ENCODE data around the gene PELO.
"Not testable (repeated sequence)": the region's sequence is repeated elsewhere in the genome, so short reads cannot be mapped to it uniquely, and the experiment has no call there.

PELO gene

GRCh38 chr5:52807723-52808122 is 20.0 kb downstream of the PELO start:
- no peaks in the 10 kb centered on the region for H3K9me3 ChIP-seq (ENCODE audit: control insufficient read depth in 1 of 2, low read length in 2 of 2)
- no peaks in the 10 kb centered on the region for H3K27me3 ChIP-seq (ENCODE audit: control insufficient read depth in 1 of 2, insufficient read depth in 2 of 2, low read length in 2 of 2)
- H3K9ac ChIP-seq (ENCODE audit: low read depth in 1 of 2, low read length in 2 of 2) = no peak overlapping the region
- peaks cover 8 to 31% of the 10 kb centered on the region in 2 donors for H3K4me1 ChIP-seq (ENCODE audit: control insufficient read depth in 1 of 2, insufficient read depth in 2 of 2, low read length in 2 of 2)
- H3K4me3 ChIP-seq (ENCODE audit: low read depth in 1 of 2, low read length in 2 of 2) = no peak overlapping the region
- no peaks in the 10 kb centered on the region for H3K36me3 ChIP-seq (ENCODE audit: control insufficient read depth in 1 of 2, insufficient read depth in 2 of 2, low read length in 2 of 2)
- no peak overlapping the region for H3K27ac ChIP-seq (ENCODE audit: low read depth, low read length)

DNA sequence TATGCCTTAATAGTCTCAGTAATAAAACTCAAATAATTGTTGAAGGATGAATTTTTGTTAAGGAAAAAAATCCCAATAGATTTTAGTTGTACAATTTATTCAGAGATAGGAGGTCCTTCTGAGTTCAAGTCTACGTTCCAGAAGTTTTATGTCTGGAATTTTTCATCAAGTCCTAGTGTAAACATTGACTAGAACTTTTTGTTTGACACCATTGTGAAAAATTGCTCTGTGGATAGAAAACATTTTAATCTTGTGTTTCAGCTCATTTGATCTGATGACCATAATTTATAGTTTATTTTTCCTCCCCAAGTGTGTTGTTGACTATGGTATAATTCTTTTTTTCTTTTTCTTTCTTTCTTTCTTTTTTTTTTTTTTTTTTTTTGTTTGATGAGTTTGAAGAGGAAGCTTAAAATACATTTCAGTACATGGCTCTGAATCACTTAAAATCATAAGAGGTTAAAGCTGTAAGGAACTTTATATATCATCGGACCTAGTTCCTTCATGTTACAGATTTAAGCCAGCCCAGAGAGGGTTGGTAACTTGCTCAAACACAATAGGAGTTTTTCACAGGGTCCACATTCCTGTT is 20.7 kb downstream of the PELO start:
- H3K4me3 ChIP-seq (ENCODE audit: low read depth in 1 of 2, low read length in 2 of 2) = no peak overlapping the region
- no peaks in the 10 kb centered on the region for H3K36me3 ChIP-seq (ENCODE audit: control insufficient read depth in 1 of 2, insufficient read depth in 2 of 2, low read length in 2 of 2)
- no peaks in the 10 kb centered on the region for H3K9me3 ChIP-seq (ENCODE audit: control insufficient read depth in 1 of 2, low read length in 2 of 2)
- H3K9ac ChIP-seq (ENCODE audit: low read depth in 1 of 2, low read length in 2 of 2) = no peak overlapping the region
- H3K4me1 ChIP-seq (ENCODE audit: control insufficient read depth in 1 of 2, insufficient read depth in 2 of 2, low read length in 2 of 2) = peaks cover 3 to 25% of the 10 kb centered on the region in 2 donors
- H3K27me3 ChIP-seq (ENCODE audit: control insufficient read depth in 1 of 2, insufficient read depth in 2 of 2, low read length in 2 of 2) = no peaks in the 10 kb centered on the region
- no peak overlapping the region for H3K27ac ChIP-seq (ENCODE audit: low read depth, low read length)

DNA sequence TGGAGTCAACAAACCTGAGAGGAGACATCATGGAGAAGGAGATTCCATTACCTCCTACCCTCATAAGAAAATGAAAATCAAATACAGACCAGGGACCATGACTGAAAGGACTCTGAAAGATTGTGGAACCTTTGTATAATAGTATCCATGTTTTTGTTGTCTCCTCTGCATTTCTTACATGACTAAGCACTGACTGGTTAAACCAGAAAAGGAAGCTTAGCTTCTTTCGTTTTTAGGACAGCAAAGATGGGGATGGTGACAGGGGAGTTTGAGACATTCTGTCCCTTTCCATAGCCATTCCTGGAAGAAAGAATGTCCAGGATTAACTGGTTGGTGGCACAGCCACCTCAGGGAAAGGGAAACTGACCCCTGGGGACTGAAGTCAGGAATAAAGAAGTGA is 22.2 kb downstream of the PELO start:
- Histone ChIP-seq H3K4me1 (ENCODE audit: control insufficient read depth in 1 of 2, insufficient read depth in 2 of 2, low read length in 2 of 2) (peaks cover 0 to 14% of the 10 kb centered on the region in 2 donors), H3K4me3 (ENCODE audit: low read depth in 1 of 2, low read length in 2 of 2) (no peak overlapping the region), H3K27ac (ENCODE audit: low read depth, low read length) (no peak overlapping the region), H3K36me3 (ENCODE audit: control insufficient read depth in 1 of 2, insufficient read depth in 2 of 2, low read length in 2 of 2) (no peaks in the 10 kb centered on the region), H3K9me3 (ENCODE audit: control insufficient read depth in 1 of 2, low read length in 2 of 2) (no peaks in the 10 kb centered on the region), H3K9ac (ENCODE audit: low read depth in 1 of 2, low read length in 2 of 2) (no peak overlapping the region), H3K27me3 (ENCODE audit: control insufficient read depth in 1 of 2, insufficient read depth in 2 of 2, low read length in 2 of 2) (no peaks in the 10 kb centered on the region)

DNA sequence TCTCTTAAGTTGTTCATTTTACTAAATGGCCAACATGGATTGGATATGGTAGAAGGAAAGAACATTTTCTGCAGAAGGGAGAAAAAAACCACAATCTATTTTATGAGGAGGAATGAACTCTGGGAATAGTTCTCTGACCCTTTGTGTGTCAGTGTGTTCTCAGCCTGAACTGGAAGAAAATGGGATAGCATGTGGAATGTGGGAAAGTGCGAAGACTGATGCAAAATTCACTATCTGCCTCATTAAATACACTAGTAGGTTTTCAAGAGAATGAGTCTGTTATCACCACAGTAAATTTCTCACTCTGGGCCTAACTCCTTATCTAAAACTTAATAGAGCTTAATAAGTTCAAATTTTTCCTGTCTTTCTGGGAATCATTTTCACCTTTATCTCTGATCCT is 22.7 kb downstream of the PELO start:
- H3K36me3 ChIP-seq (ENCODE audit: control insufficient read depth in 1 of 2, insufficient read depth in 2 of 2, low read length in 2 of 2) = no peaks in the 10 kb centered on the region
- H3K4me3 ChIP-seq (ENCODE audit: low read depth in 1 of 2, low read length in 2 of 2) = no peak overlapping the region
- peaks cover 0 to 9% of the 10 kb centered on the region in 2 donors for H3K4me1 ChIP-seq (ENCODE audit: control insufficient read depth in 1 of 2, insufficient read depth in 2 of 2, low read length in 2 of 2)
- no peak overlapping the region for H3K9ac ChIP-seq (ENCODE audit: low read depth in 1 of 2, low read length in 2 of 2)
- H3K27me3 ChIP-seq (ENCODE audit: control insufficient read depth in 1 of 2, insufficient read depth in 2 of 2, low read length in 2 of 2) = no peaks in the 10 kb centered on the region
- no peaks in the 10 kb centered on the region for H3K9me3 ChIP-seq (ENCODE audit: control insufficient read depth in 1 of 2, low read length in 2 of 2)
- H3K27ac ChIP-seq (ENCODE audit: low read depth, low read length) = no peak overlapping the region

DNA sequence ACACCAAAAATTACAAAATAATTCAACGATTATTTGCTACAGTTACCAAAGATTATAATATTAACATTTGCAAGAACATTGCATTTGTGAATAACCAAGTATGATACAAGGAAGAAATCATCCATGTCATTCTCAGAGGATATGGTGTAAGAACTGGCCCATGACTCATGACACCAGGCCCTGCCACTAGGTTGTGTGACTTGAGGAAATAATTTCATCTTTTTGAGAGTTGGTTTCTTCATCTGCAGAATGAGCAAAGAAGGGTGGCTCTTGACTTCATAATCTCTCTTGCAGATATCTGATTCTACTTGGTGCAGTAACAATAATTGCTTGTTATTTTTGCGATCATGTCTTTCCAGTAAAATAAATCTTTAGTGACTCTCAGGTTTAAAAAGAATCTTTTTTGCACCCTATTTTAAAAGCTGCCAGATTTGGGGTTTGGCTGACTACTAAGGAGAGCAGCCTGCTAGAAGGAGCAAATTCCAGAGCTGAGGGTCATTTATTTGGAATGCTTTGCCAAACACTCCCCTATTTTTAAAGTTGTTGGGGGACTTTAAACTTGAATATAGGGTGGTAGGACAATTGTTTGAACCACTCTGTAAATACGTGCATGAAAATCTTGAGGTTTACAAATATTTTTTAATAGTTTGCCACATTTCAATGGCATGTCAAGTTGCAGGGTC is 23.5 kb downstream of the PELO start:
- Histone ChIP-seq H3K9ac (ENCODE audit: low read depth in 1 of 2, low read length in 2 of 2) (no peak overlapping the region), H3K9me3 (ENCODE audit: control insufficient read depth in 1 of 2, low read length in 2 of 2) (no peaks in the 10 kb centered on the region), H3K27ac (ENCODE audit: low read depth, low read length) (no peak overlapping the region), H3K27me3 (ENCODE audit: control insufficient read depth in 1 of 2, insufficient read depth in 2 of 2, low read length in 2 of 2) (no peaks in the 10 kb centered on the region), H3K4me3 (ENCODE audit: low read depth in 1 of 2, low read length in 2 of 2) (no peak overlapping the region), H3K36me3 (ENCODE audit: control insufficient read depth in 1 of 2, insufficient read depth in 2 of 2, low read length in 2 of 2) (no peaks in the 10 kb centered on the region), H3K4me1 (ENCODE audit: control insufficient read depth in 1 of 2, insufficient read depth in 2 of 2, low read length in 2 of 2) (peaks cover 0 to 6% of the 10 kb centered on the region in 2 donors)

DNA sequence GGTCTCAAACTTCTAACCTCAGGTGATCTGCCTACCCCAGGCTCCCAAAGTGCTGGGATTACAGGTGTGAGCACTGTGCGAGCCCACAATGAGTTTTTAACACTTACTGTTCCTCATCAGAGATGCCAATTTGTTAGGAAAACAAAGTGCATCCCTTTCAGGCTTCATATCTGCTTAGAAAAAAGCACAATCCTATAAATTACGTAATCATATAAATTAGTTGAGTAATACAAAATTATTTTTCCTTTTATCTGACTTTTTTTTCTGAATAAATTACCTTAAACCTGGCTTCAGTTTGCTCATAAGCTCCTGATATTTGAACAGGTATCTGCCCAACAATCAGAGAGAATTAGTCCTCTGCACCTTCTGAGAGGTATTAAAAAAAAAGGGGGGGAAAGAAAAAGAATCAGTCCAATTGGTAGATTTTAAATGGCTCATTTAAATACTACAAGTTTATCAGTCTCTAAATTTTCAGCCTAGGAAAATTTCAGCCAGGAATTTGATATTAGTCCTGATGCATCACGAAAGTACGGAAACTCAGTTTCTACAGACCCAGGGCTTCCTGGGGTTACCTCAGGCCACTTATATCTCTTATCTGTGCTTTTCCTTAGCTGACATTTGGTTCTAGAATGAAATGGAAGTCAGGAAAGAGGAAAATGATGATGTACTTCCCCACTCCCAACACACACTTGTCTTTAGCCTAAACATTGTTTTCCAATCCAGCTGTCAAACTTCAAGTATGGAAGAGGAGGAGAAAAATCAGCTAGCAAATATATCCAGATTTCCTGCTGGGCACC is 26.8 kb downstream of the PELO start:
- Histone ChIP-seq H3K27ac (ENCODE audit: low read depth, low read length) (no peak overlapping the region), H3K27me3 (ENCODE audit: control insufficient read depth in 1 of 2, insufficient read depth in 2 of 2, low read length in 2 of 2) (no peaks in the 10 kb centered on the region), H3K36me3 (ENCODE audit: control insufficient read depth in 1 of 2, insufficient read depth in 2 of 2, low read length in 2 of 2) (no peaks in the 10 kb centered on the region), H3K4me3 (ENCODE audit: low read depth in 1 of 2, low read length in 2 of 2) (no peak overlapping the region), H3K9ac (ENCODE audit: low read depth in 1 of 2, low read length in 2 of 2) (no peak overlapping the region), H3K9me3 (ENCODE audit: control insufficient read depth in 1 of 2, low read length in 2 of 2) (no peaks in the 10 kb centered on the region), H3K4me1 (ENCODE audit: control insufficient read depth in 1 of 2, insufficient read depth in 2 of 2, low read length in 2 of 2) (no peaks in the 10 kb centered on the region)

DNA sequence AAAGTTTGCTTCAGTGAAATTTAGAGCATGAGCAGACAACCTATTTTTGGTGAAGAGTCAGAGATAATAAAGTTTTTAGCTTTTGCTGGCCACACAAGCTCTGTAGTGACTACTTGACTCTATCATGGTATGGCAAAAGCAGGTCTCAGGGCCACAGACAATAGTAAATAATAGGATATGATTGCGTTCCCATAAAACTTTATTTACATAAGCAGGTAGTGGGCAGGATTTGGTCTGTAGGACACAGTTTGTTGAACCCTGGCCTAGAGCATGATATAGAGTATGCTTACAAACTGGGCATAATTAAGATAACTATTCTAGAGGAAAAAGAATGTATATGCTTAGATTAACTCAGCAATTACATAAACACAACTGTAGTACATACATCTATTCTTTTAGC is 30.1 kb downstream of the PELO start:
- H3K27me3 ChIP-seq (ENCODE audit: control insufficient read depth in 1 of 2, insufficient read depth in 2 of 2, low read length in 2 of 2) = no peaks in the 10 kb centered on the region
- H3K9ac ChIP-seq (ENCODE audit: low read depth in 1 of 2, low read length in 2 of 2) = no peak overlapping the region
- H3K27ac ChIP-seq (ENCODE audit: low read depth, low read length) = no peak overlapping the region
- no peak overlapping the region for H3K4me3 ChIP-seq (ENCODE audit: low read depth in 1 of 2, low read length in 2 of 2)
- H3K36me3 ChIP-seq (ENCODE audit: control insufficient read depth in 1 of 2, insufficient read depth in 2 of 2, low read length in 2 of 2) = no peaks in the 10 kb centered on the region
- H3K9me3 ChIP-seq (ENCODE audit: control insufficient read depth in 1 of 2, low read length in 2 of 2) = no peaks in the 10 kb centered on the region
- H3K4me1 ChIP-seq (ENCODE audit: control insufficient read depth in 1 of 2, insufficient read depth in 2 of 2, low read length in 2 of 2) = no peaks in the 10 kb centered on the region

DNA sequence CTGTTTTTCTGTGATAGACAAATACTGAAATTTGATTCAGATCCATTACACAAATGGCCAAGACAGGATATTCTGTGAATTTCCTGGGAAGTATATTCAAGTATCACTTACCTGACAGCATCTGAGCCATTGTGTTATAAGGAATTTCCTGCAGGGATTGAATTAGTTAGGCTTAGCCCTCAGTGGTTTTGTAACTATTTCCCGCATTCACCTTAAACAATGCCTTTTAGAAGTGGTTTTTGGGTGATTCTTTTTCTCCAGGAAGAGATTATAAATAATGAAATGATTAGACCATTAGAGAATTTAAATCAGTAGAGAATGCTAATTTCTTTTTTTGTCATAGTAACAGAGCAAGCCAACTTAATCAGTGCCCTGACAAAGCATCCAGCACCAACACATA is 30.6 kb downstream of the PELO start:
- Histone ChIP-seq H3K9ac (ENCODE audit: low read depth in 1 of 2, low read length in 2 of 2) (no peak overlapping the region), H3K27ac (ENCODE audit: low read depth, low read length) (no peak overlapping the region), H3K4me1 (ENCODE audit: control insufficient read depth in 1 of 2, insufficient read depth in 2 of 2, low read length in 2 of 2) (no peaks in the 10 kb centered on the region), H3K4me3 (ENCODE audit: low read depth in 1 of 2, low read length in 2 of 2) (no peak overlapping the region), H3K9me3 (ENCODE audit: control insufficient read depth in 1 of 2, low read length in 2 of 2) (no peaks in the 10 kb centered on the region), H3K27me3 (ENCODE audit: control insufficient read depth in 1 of 2, insufficient read depth in 2 of 2, low read length in 2 of 2) (no peaks in the 10 kb centered on the region), H3K36me3 (ENCODE audit: control insufficient read depth in 1 of 2, insufficient read depth in 2 of 2, low read length in 2 of 2) (no peaks in the 10 kb centered on the region)

DNA sequence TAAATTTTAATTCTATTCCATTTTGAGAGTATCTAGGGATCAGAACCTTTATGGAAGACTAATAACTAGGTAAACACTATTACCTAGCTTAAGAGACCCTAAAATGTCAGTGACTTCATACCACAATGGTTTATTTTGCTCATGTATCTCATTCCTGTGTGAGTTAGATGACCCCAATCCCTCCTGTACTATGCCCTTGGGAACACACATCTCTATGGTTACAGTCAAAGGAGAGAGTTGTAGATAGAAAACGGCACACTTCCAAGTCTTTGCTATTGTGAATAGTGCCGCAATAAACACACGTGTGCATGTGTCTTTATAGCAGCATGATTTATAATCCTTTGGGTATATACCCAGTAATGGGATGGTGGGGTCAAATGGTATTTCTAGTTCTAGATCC is 31.1 kb downstream of the PELO start:
- H3K4me1 ChIP-seq (ENCODE audit: control insufficient read depth in 1 of 2, insufficient read depth in 2 of 2, low read length in 2 of 2); H3K27ac ChIP-seq (ENCODE audit: low read depth, low read length); H3K9me3 ChIP-seq (ENCODE audit: control insufficient read depth in 1 of 2, low read length in 2 of 2); H3K9ac ChIP-seq (ENCODE audit: low read depth in 1 of 2, low read length in 2 of 2); H3K27me3 ChIP-seq (ENCODE audit: control insufficient read depth in 1 of 2, insufficient read depth in 2 of 2, low read length in 2 of 2); H3K36me3 ChIP-seq (ENCODE audit: control insufficient read depth in 1 of 2, insufficient read depth in 2 of 2, low read length in 2 of 2); H3K4me3 ChIP-seq (ENCODE audit: low read depth in 1 of 2, low read length in 2 of 2): not testable (repeated sequence)

GRCh38 chr5:52821901-52822300 is 34.2 kb downstream of the PELO start:
- no peaks in the 10 kb centered on the region for H3K36me3 ChIP-seq (ENCODE audit: control insufficient read depth in 1 of 2, insufficient read depth in 2 of 2, low read length in 2 of 2)
- no peaks in the 10 kb centered on the region for H3K27me3 ChIP-seq (ENCODE audit: control insufficient read depth in 1 of 2, insufficient read depth in 2 of 2, low read length in 2 of 2)
- no peak overlapping the region for H3K27ac ChIP-seq (ENCODE audit: low read depth, low read length)
- H3K4me1 ChIP-seq (ENCODE audit: control insufficient read depth in 1 of 2, insufficient read depth in 2 of 2, low read length in 2 of 2) = no peaks in the 10 kb centered on the region
- H3K9me3 ChIP-seq (ENCODE audit: control insufficient read depth in 1 of 2, low read length in 2 of 2) = no peaks in the 10 kb centered on the region
- no peak overlapping the region for H3K9ac ChIP-seq (ENCODE audit: low read depth in 1 of 2, low read length in 2 of 2)
- no peak overlapping the region for H3K4me3 ChIP-seq (ENCODE audit: low read depth in 1 of 2, low read length in 2 of 2)

Data from duodenal mucosa (tissue), 2 donors.